Sigmoid colon (tissue), 7 donors: ENCODE results near the gene TAF7L. TPM values are rescaled to one million over a fixed set of nuclear protein-coding genes. Genes with fewer than 3 reads are reported as not detected.
A peak's percentile ranks its signal among the peaks of the same experiment; 100 is the strongest.
"Not testable (repeated sequence)": the region's sequence is repeated elsewhere in the genome, so short reads cannot be mapped to it uniquely, and the experiment has no call there.

ENCODE experiments used
- DNase-seq: peaks from one replicate; pipeline ENCODE4 v3.0.0-alpha.2; 2019
- H3K27ac ChIP-seq, 4 donors: fragments of 200-600 bp; sonication (generic); one replicate each; pipeline ENCODE4 v1.5.1; 2016 to 2019; ENCODE audit warnings: mild to moderate bottlenecking in 1 of 4
- H3K27me3 ChIP-seq, 3 donors: fragments of 200-600 bp; sonication (generic); one replicate each; pipeline ENCODE4 v1.5.1; 2019; ENCODE audit warnings: mild to moderate bottlenecking in 1 of 3
- H3K36me3 ChIP-seq, 4 donors: fragments of 200-600 bp; sonication (generic); one replicate each; pipeline ENCODE4 v1.5.1; 2016 to 2019
- H3K4me1 ChIP-seq, 4 donors: fragments of 200-600 bp; sonication (generic); one replicate each; pipeline ENCODE4 v1.5.1; 2017 to 2019
- H3K4me3 ChIP-seq, 4 donors: fragments of 200-600 bp; sonication (generic); one replicate each; pipeline ENCODE4 v1.5.1; 2017 to 2019; ENCODE audit warnings: mild to moderate bottlenecking in 2 of 4, moderate library complexity in 1 of 4
- H3K9me3 ChIP-seq, 4 donors: fragments of 200-600 bp in 3 of 4; sonication (generic) in 3 of 4; one replicate each; pipeline versions ENCODE4 v1.5.1 to v1.6.1; 2013 to 2019
- CTCF ChIP-seq, 4 experiments: fragments of 450-650 bp in 3 of 4; fragments of 200-600 bp in 1 of 4; IDR thresholded peaks; one replicate each; pipeline ENCODE4 v1.5.1; 2016 to 2019; ENCODE audit warnings: antibody characterized with exemption in 4 of 4, mild to moderate bottlenecking in 3 of 4, moderate library complexity in 2 of 4
- EP300 ChIP-seq, 4 donors: sonication (generic); formaldehyde crosslinking; IDR thresholded peaks; one replicate each; pipeline ENCODE4 v1.6.1; 2017; ENCODE audit warnings: antibody characterized with exemption in 4 of 4
- POLR2A ChIP-seq, 2 donors: fragments of 450-650 bp; IDR thresholded peaks; one replicate each; pipeline ENCODE4 v1.6.1; 2016; ENCODE audit warnings: antibody characterized with exemption in 2 of 2, mild to moderate bottlenecking in 2 of 2, moderate library complexity in 2 of 2
- POLR2AphosphoS5 ChIP-seq, 4 donors: sonication (generic); formaldehyde crosslinking; IDR thresholded peaks; one replicate each; pipeline ENCODE4 v1.6.1; 2017; ENCODE audit warnings: antibody characterized with exemption in 4 of 4
- WGBS, 2 donors: extraction: QIAGEN DNeasy Blood & Tissue Kit; methylation state at CpG; one replicate each; pipeline ENCODE4 v1.1.7; 2013; 5-methylcytosine and 5-hydroxymethylcytosine counted together
- intact Hi-C: fragments of 100-400 bp; cut with DNase I; formaldehyde crosslinking; loops from one replicate; pipeline ENCODE4 v1.15.1; 2023
- polyA plus RNA-seq, 3 donors: library from polyadenylated mRNA; stranded (reverse); fragments of 200-250 nt; gene quantifications; one replicate each; pipeline ENCODE4 v1.2.3, GENCODE V29; 2013
- total RNA-seq, 4 donors: library from RNA; depleted of rRNA; stranded (reverse); fragments of >200 nt; gene quantifications; one replicate each; pipeline ENCODE4 v1.1.0, GENCODE V29; 2016
- donor health status: healthy with polysubstance abuse.
- donor health status: Bipolar disorder and iron deficiency.
- donor health status: healthy.

The TAF7L gene, protein sequence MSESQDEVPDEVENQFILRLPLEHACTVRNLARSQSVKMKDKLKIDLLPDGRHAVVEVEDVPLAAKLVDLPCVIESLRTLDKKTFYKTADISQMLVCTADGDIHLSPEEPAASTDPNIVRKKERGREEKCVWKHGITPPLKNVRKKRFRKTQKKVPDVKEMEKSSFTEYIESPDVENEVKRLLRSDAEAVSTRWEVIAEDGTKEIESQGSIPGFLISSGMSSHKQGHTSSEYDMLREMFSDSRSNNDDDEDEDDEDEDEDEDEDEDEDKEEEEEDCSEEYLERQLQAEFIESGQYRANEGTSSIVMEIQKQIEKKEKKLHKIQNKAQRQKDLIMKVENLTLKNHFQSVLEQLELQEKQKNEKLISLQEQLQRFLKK
- total RNA-seq (under 1 TPM in 2 of 4 donors, not detected in 2; 0.16 to 0.54 TPM), polyA plus RNA-seq (under 1 TPM in 1 of 3 donors, not detected in 2; 0.12 TPM)

DNA sequence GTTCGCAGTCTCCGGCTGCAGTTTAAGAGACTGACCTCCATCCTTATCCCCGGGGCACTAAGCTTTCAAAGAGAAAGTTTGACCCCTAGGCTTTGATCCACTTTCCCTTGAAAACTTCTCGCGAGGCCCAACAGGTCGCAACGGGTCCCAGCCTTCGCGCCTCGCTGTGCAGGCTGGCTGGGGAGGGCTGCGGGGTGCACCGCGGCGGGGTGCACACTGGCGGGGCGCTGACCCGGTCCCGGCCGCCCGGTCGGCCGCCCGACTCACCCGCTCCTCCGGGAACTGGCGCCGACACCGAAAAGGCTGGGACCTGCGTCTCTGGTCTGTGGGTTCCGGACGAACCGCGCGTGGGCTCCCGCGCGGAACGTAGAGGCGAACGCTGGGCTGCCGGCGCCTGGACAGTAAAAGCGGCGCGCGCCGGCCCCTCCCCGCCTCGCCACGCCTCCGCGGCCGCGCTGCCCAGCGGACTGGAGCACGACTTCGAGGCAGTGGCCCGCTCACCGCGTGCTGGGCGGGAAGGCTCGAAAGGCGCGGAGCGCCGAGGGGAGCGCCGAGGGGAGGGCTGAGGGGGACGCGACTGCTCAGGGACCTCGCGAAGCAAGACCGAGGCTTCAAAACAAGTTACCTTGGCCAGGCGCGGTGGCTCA, at the start of gene TAF7L:
Gene TAF7L, minus strand, starts transcription at position 378 of the 647 bp plus-strand sequence. CDS start 3,791 bp downstream, outside the sequence.
- intact Hi-C loops = no loop called here
- no peak within 1 kb of the TSS for H3K27ac ChIP-seq
- no peaks in the 10 kb centered on the region for H3K9me3 ChIP-seq
- peak within 1 kb of the TSS in 3 of 4 donors; percentile 29 to 44 (median 40) for H3K4me3 ChIP-seq
- DNase-seq = no peak
- H3K27me3 ChIP-seq = peaks cover 0 to 6% (median 0%) of the 10 kb centered on the region in 3 donors
- no peaks in the 10 kb centered on the region for H3K4me1 ChIP-seq
- 29 to 35% methylated on average over 75 of the region's 75 CpGs for WGBS, 2 donors
- TF ChIP-seq CTCF (IDR thresholded peaks at IDR 0.05) (no peak), EP300 (IDR thresholded peaks at IDR 0.05) (no peak)
- no peaks in the 10 kb centered on the region for H3K36me3 ChIP-seq

- no peak overlapping the region for H3K27ac ChIP-seq
- DNase-seq = no peak
- no peak overlapping the region for H3K4me3 ChIP-seq
- no peaks in the 10 kb centered on the region for H3K36me3 ChIP-seq
- TF ChIP-seq EP300 (IDR thresholded peaks at IDR 0.05) (no peak), POLR2A (IDR thresholded peaks at IDR 0.05) (no peak), POLR2AphosphoS5 (IDR thresholded peaks at IDR 0.05) (no peak), CTCF (IDR thresholded peaks at IDR 0.05) (no peak)
- no peaks in the 10 kb centered on the region for H3K4me1 ChIP-seq
- intact Hi-C loops = no loop called here
- WGBS, 2 donors = 86 to 91% methylated on average over 4 of the region's 4 CpGs
- no peaks in the 10 kb centered on the region for H3K9me3 ChIP-seq
- H3K27me3 ChIP-seq = no peaks in the 10 kb centered on the region
Measured at GRCh38 chrX:101337776-101338271, 46.7 kb upstream of the TAF7L start.

DNA sequence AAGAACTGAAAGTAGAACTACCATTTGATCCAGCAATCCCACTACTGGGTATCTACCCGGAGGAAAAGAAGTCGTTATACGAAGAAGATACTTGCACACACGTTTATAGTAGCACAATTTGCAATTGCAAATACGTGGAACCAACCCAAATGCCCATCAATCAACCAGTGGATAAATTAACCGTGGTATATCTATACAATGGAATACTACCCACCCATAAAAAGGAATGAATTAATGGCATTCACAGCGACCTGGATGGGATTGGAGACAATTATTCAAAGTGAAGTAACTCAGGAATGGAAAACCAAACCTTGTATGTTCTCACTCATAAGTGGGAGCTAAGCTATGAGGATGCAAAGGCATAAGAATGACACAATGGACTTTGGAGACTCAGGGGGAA, 43.2 kb upstream of the TAF7L start:
- H3K4me1 ChIP-seq, H3K9me3 ChIP-seq, H3K27ac ChIP-seq, H3K4me3 ChIP-seq, DNase-seq, intact Hi-C loops, H3K36me3 ChIP-seq, H3K27me3 ChIP-seq: not testable (repeated sequence)
- WGBS, 2 donors = 75 to 85% methylated on average over 7 of the region's 7 CpGs

DNA sequence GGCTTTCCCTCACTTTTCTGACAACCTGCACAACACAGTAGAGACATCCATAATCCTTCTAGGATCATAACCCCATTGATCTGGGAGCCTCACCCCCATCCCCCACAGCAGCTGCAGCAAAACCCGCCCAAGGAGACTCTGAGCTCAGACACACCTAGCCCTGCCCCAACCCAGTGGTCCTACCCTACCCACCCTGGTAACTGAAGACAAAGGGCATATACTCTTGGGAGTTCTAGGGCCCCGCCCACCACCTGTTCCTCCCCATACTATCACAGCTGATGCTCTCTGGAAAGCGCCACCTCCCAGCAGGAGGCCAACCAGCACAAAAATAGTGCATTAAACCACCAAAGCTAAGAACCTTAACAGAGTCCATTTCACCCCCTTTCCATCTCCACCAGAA, 35.5 kb upstream of the TAF7L start:
- H3K4me3 ChIP-seq = not testable (repeated sequence)
- 32 to 55% methylated on average over 3 of the region's 3 CpGs for WGBS, 2 donors

DNA sequence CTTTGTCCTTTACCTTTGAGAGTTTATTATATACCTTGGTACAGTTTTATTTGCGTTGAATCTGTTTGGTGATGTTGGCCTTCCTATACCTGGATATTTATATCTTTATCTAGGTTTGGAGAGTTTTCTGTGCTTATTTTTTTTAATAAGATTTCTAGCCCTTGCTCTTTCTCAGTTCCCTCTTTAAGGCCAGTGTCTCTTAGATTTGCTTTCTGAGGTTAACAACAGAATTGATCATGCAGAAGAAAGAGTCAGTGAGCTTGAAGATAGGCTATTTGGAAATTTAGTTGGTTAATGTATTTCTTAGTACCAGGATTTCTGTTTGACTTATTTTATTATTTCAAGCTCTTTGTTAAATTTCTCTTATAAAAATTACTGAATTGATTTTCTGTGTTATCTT, 12.7 kb upstream of the TAF7L start:
- no peaks in the 10 kb centered on the region for H3K27me3 ChIP-seq
- intact Hi-C loops = no loop called here
- no peaks in the 10 kb centered on the region for H3K9me3 ChIP-seq
- H3K27ac ChIP-seq = no peak overlapping the region
- no peak for DNase-seq
- WGBS, 2 donors = 80 to 88% methylated on average over 1 of the region's 1 CpG
- H3K4me1 ChIP-seq = no peaks in the 10 kb centered on the region
- no peak overlapping the region for H3K4me3 ChIP-seq
- TF ChIP-seq POLR2AphosphoS5 (IDR thresholded peaks at IDR 0.05) (no peak), CTCF (IDR thresholded peaks at IDR 0.05) (no peak), POLR2A (IDR thresholded peaks at IDR 0.05) (no peak), EP300 (IDR thresholded peaks at IDR 0.05) (no peak)
- H3K36me3 ChIP-seq = no peaks in the 10 kb centered on the region

More for the DNA sequence above, 35.5 kb upstream of the TAF7L start:
- H3K36me3 ChIP-seq, H3K4me1 ChIP-seq, DNase-seq, H3K27me3 ChIP-seq, intact Hi-C loops, H3K27ac ChIP-seq, H3K9me3 ChIP-seq: not testable (repeated sequence)

DNA sequence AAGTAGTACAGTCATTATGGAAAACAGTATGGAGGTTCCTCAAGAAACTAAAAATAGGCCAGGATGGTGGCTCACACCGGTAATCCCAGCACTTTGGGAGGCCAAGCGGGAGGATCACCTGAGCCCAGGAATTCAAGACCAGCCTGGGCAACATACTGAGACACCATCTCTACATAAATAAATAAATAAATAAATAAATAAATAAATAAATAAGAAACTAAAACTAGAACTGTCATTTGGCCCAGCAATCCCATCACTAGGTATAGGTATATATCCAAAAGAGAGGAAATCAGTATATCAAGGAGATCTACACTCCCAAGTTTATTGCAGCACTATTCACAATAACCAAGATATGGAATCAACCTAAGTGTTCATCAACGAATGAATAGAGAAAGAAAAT, 4.5 kb upstream of the TAF7L start:
- H3K4me1 ChIP-seq, H3K27ac ChIP-seq, DNase-seq, H3K36me3 ChIP-seq, H3K9me3 ChIP-seq, H3K27me3 ChIP-seq, H3K4me3 ChIP-seq, intact Hi-C loops: not testable (repeated sequence)
- WGBS, 2 donors = 91 to 97% methylated on average over 3 of the region's 3 CpGs
